GM19099 (cell line): Measurements from ENCODE around the gene TP53BP1.

Experiments
- POLR2A ChIP-seq: IDR thresholded peaks from 3 replicates; pipeline ENCODE4 v1.6.1; 2011; ENCODE audit warnings: low read depth; ENCODE audit not compliant: insufficient read length; ENCODE audit errors: extremely low read depth

TP53BP1 gene

DNA sequence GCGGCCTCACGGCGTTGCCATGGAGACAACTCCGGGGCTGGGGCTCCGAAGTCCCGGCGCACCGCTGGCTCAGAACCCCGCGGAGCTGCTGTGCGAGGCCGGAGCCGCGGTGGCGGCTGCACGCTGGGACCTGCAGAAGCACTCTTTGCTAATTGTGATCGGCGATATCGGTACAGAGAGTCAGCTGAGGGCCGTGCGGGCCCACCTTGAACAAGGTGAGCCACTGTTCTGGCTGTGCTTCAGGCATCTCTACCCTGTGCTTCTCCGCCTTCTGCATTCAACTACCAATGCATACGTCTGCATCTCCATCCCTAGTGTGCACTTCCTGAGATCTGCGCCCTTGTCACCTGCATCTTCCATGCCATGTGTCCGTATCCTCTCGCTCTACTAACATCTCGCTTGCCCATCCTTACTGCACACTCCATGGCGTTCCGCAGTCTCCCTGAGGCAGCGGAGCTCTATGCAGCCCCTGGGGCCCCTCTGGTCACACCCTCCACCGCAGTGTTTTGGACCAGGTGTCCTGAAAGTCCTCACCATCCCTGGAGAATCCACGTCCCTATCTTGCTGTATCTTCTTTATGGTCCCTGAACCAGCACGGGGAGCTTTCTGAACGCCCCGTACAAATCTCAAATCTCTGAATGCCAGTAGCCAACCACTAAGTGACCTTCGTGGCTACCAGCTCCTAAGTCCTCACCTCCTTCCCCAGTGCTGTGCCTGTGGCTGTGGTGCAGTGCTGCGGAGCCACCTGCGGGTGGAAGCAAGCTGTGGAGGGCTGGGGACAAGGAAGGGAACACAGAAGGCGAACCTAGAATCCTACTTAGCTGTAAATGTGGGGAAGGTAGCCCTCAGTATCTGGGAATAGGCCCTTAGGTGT, 18.3 kb upstream of the TP53BP1 start:
- no peak for TF ChIP-seq POLR2A

DNA sequence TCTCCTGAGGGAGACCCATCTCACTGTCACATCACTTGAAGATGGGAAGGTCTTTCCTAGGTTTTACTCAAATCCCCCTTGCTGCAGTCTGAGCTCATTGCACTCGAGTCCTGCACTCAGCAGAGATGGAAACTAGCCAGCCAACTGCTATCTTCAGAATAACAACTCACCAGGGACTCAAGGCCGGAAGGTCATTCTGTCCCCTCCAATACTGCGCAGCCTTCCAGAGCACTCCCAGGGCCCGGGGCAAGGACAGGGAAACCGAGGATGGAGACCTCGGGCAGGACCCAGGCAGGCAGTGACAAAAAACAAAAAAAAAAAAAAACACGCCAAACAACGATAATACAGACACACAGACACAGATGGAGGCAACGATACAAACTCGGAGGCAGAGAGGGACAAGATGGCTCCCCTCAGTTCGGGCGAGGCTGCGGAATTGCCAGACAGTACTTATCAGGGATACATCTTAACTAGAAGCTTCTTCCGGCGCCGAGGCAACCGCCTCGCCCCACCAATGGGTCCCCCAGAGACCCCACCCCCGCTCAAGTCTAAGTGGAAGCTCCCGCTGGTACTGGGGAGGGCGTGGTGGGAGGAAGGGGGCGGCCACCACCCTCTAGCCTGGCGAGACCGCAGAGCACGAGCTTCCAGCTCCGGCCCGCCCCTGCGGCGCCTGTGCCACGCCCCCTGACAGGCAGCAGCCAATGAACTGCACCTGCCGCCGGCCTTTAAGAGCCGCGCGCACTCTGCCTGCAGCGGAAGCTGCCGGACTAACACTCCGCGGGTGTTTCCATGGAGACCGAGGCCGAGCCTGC, 17.4 kb upstream of the TP53BP1 start:
- peak; percentile 51 for TF ChIP-seq POLR2A

DNA sequence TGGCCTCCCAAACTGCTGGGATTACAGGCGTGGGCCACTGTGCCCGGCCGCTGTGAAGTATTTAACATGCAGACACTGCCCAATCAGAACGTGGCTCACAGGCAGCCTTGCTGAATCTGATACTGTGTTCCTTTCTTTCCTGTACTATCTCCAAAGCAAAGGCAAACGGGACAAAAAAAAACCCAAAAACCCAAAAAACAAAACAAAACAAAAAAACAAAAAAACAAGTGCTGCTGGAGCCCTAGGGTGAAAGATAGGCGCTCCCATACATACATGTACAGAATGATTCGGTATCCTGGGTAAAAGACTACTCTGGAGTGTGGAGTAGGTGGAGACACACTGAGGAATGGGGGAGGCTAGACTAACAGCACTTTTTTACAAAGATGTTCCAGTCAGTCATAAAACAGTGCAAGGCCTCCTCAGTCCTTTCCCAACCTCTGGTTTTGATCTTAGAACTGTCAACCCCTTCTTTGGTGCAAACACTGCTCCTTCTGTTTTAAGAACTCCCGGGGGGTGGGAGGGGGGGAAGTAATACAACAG, 16.8 kb upstream of the TP53BP1 start:
- TF ChIP-seq POLR2A: no peak

DNA sequence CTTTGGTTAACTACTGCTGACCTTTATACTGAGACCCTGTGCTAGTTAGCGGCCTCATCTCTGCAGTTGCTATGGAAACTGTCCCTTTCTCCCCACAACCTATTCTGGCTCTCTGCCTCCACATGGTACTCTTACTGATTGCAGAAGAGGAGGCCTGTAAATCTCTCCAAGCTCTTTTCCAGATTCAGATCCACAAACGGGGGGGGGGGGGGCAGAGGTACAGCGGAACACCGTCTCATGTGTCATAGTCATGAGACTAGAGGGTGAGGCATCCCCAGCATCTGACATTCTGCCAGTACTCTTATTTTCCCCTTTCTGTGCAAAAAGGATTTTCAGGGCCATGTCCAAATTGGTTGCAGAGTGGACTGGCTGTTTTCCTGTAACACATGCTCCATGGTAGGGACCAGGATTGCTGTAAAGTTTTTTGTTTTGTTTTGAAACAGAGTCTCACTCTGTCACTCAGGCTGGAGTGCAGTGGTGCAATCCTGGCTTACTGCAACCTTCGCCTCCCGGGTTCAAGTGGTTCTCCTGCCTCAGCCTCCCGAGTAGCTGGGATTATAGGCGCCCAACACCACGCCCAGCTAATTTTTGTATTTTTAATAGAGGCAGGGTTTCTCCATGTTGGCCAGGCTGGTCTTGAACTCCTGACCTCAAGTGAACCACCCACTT, 16.2 kb upstream of the TP53BP1 start:
- no peak for TF ChIP-seq POLR2A

DNA sequence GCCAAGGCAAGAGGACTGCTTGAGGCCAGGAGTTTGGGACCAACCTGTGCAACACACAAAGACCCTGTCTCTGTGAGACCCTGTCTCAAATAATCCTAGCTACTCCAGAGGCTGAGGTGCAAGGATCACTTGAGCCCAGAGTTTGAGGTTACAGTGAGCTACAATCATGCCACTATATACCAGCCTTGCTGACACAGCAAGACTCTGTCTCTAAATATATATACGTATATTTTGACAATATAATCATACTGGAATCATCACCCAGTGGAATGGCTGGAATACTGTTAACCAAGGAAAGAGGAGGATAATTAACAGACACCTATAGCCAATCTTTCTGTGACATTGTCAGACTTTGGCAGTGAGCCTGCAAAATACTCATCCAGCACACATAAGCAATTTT, 15.5 kb upstream of the TP53BP1 start:
- no peak for TF ChIP-seq POLR2A

DNA sequence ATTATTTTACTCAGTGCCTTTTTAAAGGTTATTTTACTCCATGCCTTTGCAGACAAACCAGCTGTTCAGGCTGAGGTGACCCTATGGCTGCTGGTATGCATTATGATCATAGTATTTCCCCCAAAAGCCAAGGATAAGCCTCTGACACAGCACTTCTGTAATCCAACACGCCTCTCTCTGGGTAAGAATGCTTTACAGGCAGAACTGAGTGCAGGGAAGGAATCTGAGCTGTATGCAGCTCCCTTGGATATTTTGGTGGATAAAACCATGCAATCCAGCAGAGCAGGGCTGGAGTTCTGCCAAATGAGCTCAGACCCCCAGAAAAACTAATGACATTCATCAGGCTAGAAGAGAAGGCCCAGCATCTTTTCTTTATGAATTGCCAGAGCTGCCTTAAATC, 12.8 kb upstream of the TP53BP1 start:
- no peak for TF ChIP-seq POLR2A

DNA sequence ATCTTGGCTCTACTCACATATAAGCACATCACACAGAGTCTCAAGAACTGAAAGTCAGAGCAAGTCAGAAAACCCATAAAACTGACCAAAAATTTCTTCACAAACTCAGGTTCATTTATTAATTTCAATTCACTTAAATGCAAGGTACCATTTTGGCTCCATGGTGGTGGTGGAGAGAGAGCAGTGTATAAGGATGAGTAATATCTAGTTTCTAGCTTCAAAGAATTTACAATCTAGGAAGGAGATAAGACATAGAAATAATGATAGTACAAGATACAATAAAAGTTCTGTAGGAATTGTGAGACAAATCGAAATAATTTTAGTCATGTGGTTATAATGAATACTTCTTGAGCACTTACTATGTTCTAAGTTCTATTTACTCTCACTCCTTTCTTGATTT, 6.7 kb upstream of the TP53BP1 start:
- no peak for TF ChIP-seq POLR2A

DNA sequence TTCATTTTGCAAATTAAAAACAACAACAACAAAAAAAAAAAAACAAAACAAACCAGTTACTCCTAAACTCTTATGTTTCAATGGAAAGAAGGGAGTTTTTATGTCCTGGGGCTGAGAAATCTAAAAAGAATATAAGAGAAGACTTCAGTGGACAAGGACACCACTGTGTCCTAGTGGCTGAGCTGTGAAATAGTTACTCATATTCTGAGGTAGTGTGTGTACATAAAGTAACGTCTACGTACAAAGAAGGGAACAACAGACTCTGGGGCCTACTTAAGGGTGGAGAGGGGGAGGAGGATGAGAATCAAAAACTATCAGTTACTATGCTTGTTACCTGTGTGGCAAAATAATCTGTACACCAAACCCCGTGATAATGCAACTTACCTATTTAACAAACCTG, 6.0 kb upstream of the TP53BP1 start:
- TF ChIP-seq POLR2A: no peak

DNA sequence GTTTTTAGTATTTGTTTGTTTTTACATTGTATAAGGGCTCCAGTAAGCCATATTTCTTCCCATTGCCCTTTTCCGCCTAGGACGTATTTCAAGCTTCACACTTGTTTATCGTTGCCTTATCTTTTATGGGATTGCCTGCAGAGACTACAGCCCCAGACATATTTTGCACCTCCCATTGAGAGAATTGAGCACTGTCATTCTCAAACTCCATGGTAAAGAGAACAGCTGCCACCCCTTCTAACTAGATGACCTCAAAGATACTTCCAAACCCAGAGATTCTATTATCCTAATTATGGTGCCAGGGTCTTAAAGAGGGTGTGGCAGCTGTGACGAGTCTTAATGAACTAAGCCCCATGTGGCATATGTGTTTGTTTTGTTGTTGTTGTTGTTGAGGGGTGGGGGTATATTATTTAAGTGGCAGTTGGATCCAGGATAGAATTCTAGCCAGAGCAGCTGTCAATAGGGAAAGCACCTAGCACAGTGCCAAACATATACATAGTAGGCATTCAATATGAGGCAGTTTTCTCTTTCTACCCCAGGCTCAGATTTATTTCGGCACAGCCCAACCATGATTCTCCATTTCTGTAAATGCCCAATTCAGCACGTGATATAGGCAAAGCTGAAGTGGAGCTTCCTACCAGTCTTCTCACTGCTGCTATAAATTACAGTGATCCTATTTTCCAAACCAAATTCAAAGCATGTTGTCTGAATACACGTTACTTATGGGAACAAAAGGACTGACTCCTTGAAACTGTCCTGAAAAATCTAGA, 932 bp upstream of the TP53BP1 start:
- TF ChIP-seq POLR2A: no peak

DNA sequence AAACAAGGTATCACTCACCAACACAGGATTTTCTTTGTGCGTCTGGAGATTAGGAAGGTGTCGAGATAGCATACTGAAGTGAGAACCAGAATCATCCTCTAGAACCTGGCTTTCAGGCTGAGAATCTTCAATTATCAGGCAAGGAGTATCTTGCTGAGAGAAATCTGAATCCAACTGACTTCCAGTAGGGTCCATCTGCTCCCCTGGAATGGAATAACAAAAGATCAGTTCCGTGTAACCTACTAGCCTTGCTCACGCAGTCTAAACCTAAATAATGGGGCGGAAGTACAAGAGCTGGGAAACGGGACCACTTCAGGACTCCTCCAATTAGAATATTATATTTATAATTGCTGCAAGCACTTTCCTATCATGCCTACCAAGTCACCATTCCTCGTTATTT, 690 bp downstream of the TP53BP1 start:
- TF ChIP-seq POLR2A: no peak

DNA sequence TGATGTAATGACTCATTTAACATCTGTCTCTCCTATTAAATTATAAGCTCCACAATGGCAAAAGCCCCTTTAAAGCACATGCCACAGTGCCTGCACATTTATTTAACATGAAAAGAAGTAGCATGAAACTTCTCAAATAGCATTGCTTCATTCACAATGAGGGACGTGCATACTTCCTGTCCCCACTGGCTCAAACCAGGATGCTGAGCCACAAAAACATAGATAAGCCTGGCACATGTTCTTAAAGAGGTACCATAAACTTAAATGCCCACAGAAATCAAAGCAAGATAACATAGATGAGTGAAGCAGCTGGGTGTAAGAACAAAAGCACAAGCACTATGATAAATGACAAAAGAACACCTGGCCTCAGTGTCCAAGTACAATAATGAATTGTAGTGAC, 3.8 kb downstream of the TP53BP1 start:
- TF ChIP-seq POLR2A: no peak

DNA sequence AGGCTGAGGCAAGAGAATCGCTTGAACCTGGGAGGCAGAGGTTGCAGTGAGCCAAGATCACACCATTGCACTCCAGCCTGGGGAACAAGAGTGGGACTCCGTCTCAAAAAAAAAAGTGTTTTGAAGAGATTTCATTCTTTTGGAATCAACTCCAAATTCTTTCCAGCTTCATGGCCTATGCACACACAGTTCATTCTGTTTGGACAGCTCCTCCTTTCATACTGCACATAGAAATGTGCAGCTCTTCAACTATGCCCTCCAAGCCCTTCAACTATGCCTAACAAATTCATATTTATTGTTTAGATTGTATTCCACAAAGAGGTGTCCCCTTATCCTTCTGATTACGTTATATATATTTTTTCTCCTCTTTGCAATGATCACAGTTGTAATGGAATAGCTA, 4.2 kb downstream of the TP53BP1 start:
- TF ChIP-seq POLR2A: no peak

DNA sequence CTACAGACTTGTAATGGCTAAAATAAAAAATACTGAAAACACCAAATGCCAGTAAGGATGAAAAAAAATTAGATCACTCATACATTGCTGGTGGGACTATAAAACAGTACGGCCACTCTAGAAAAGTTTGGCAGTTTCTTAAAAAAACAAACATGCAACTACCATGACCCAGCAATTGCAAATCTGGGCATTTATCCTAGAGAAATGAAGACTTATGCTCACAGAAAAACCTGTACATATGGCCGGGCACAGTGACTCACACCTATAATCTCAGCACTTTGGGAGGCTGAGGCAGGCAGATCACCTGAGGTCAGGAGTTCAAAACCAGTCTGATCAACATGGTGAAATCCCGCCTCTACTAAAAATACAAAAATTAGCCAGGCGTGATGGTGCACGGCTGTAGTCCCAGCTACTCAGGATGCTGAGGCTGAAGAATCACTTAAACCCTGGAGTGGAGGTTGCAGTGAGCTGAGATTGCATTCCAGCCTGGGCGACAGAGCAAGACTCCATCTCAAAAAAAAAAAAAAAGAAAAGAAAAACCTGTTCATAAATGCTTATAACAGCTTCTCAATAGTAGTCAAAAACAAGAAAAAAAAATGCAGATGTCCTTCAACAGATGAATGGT, 5.6 kb downstream of the TP53BP1 start:
- TF ChIP-seq POLR2A: no peak

DNA sequence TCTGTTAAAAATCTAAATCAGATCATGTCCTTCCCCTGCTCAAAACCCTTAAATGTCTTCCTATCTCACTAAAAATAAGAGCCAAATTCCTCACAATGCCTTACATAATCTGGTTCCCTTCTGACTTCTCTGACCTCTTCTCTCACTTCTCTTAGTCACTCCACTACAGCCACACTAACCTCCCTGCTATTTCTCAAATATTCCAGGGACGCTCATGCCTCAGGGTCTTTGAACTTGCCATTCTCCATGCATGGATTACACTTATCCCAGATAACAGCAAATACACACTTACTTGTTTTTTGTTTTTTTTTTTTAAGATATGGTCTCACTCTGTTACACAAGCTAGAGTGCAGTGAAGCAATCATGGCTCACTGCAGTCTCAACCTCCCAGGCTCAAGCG, 8.5 kb downstream of the TP53BP1 start:
- TF ChIP-seq POLR2A: no peak
